ENCODE results near the gene PTP4A2.

The PTP4A2 gene

GRCh38 chr1:31886866-31887265 lies 51.3 kb downstream of the PTP4A2 start:
- Histone ChIP-seq H3K36me3 (ENCODE audit: control insufficient read depth, insufficient read depth, low read length) (no peaks in the 10 kb centered on the region), H3K27ac (ENCODE audit: low read length) (no peak overlapping the region), H3K4me1 (ENCODE audit: control insufficient read depth, insufficient read depth, low read length) (no peaks in the 10 kb centered on the region), H3K27me3 (ENCODE audit: control insufficient read depth, insufficient read depth, low read length) (no peaks in the 10 kb centered on the region), H3K4me3 (ENCODE audit: low read length) (no peak overlapping the region), H3K9me3 (ENCODE audit: control insufficient read depth, insufficient read depth, low read length) (no peaks in the 10 kb centered on the region)
- no CpG with 5 or more reads among the region's 3 CpGs for WGBS (ENCODE audit: insufficient coverage, insufficient read length)
- no peak for DNase-seq (ENCODE audit: low read depth, low spot score)

DNA sequence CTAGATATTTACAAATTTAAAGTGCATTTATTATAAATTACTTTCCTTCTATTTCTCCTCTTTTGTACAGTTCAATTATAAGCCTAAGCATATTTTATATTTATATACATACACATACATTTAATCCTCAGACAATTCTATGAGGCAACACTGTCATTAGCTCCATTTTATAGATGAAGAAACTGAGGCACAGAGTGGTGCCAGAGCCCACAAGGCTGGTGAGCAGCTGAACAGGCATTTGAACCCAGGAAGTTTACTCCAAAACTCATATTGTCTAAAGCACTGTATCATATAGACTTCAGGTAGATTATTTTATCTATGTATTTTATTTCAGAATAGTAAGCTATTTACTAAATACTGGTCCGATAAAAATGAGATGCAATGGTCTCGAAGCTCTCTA lies 52.3 kb downstream of the PTP4A2 start:
- Histone ChIP-seq H3K4me3 (ENCODE audit: low read length) (no peak overlapping the region), H3K36me3 (ENCODE audit: control insufficient read depth, insufficient read depth, low read length) (no peaks in the 10 kb centered on the region), H3K9me3 (ENCODE audit: control insufficient read depth, insufficient read depth, low read length) (no peaks in the 10 kb centered on the region), H3K4me1 (ENCODE audit: control insufficient read depth, insufficient read depth, low read length) (no peaks in the 10 kb centered on the region), H3K27ac (ENCODE audit: low read length) (no peak overlapping the region), H3K27me3 (ENCODE audit: control insufficient read depth, insufficient read depth, low read length) (no peaks in the 10 kb centered on the region)
- no CpG with 5 or more reads among the region's 2 CpGs for WGBS (ENCODE audit: insufficient coverage, insufficient read length)
- no peak for DNase-seq (ENCODE audit: low read depth, low spot score)

- Histone ChIP-seq H3K27ac (ENCODE audit: low read length) (no peak overlapping the region), H3K9me3 (ENCODE audit: control insufficient read depth, insufficient read depth, low read length) (no peaks in the 10 kb centered on the region), H3K4me3 (ENCODE audit: low read length) (no peak overlapping the region), H3K27me3 (ENCODE audit: control insufficient read depth, insufficient read depth, low read length) (no peaks in the 10 kb centered on the region), H3K4me1 (ENCODE audit: control insufficient read depth, insufficient read depth, low read length) (no peaks in the 10 kb centered on the region), H3K36me3 (ENCODE audit: control insufficient read depth, insufficient read depth, low read length) (no peaks in the 10 kb centered on the region)
- WGBS (ENCODE audit: insufficient coverage, insufficient read length), result no CpG with 5 or more reads among the region's 3 CpGs
- DNase-seq (ENCODE audit: low read depth, low spot score), result no peak
Measured at GRCh38 chr1:31883357-31883942, 54.7 kb downstream of the PTP4A2 start.

DNA sequence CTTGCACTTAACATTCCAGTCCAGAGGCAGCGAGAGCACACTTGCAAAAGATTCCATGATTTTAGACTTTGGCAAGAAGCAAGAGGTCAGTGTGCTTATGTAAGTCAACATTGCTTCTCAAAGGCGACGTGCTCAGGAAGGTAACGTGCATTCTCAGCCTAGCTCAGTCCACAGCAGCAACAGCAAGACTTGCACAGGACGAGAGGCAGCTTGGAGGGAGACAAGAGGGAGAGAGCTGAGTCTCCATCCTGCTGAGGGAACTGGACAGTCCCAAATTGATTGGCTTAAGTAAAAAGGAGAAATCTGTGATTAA lies 56.5 kb downstream of the PTP4A2 start:
- Histone ChIP-seq H3K36me3 (ENCODE audit: control insufficient read depth, insufficient read depth, low read length) (no peaks in the 10 kb centered on the region), H3K27me3 (ENCODE audit: control insufficient read depth, insufficient read depth, low read length) (no peaks in the 10 kb centered on the region), H3K9me3 (ENCODE audit: control insufficient read depth, insufficient read depth, low read length) (no peaks in the 10 kb centered on the region), H3K4me1 (ENCODE audit: control insufficient read depth, insufficient read depth, low read length) (no peaks in the 10 kb centered on the region), H3K27ac (ENCODE audit: low read length) (no peak overlapping the region), H3K4me3 (ENCODE audit: low read length) (no peak overlapping the region)
- DNase-seq (ENCODE audit: low read depth, low spot score), result no peak
- no CpG with 5 or more reads among the region's 5 CpGs for WGBS (ENCODE audit: insufficient coverage, insufficient read length)

- WGBS (ENCODE audit: insufficient coverage, insufficient read length), result no CpG with 5 or more reads among the region's 8 CpGs
- H3K36me3 ChIP-seq (ENCODE audit: control insufficient read depth, insufficient read depth, low read length), result no peaks in the 10 kb centered on the region
- no peak for DNase-seq (ENCODE audit: low read depth, low spot score)
- no peaks in the 10 kb centered on the region for H3K4me1 ChIP-seq (ENCODE audit: control insufficient read depth, insufficient read depth, low read length)
- H3K27me3 ChIP-seq (ENCODE audit: control insufficient read depth, insufficient read depth, low read length), result no peaks in the 10 kb centered on the region
- H3K4me3 ChIP-seq (ENCODE audit: low read length), result no peak overlapping the region
- H3K27ac ChIP-seq (ENCODE audit: low read length), result no peak overlapping the region
- no peaks in the 10 kb centered on the region for H3K9me3 ChIP-seq (ENCODE audit: control insufficient read depth, insufficient read depth, low read length)
Measured at GRCh38 chr1:31880957-31881687, 57.0 kb downstream of the PTP4A2 start.

GRCh38 chr1:31879981-31880608 lies 58.1 kb downstream of the PTP4A2 start:
- Histone ChIP-seq H3K27me3 (ENCODE audit: control insufficient read depth, insufficient read depth, low read length) (no peaks in the 10 kb centered on the region), H3K9me3 (ENCODE audit: control insufficient read depth, insufficient read depth, low read length) (no peaks in the 10 kb centered on the region), H3K27ac (ENCODE audit: low read length) (no peak overlapping the region), H3K36me3 (ENCODE audit: control insufficient read depth, insufficient read depth, low read length) (no peaks in the 10 kb centered on the region), H3K4me1 (ENCODE audit: control insufficient read depth, insufficient read depth, low read length) (no peaks in the 10 kb centered on the region), H3K4me3 (ENCODE audit: low read length) (no peak overlapping the region)
- no CpG with 5 or more reads among the region's 4 CpGs for WGBS (ENCODE audit: insufficient coverage, insufficient read length)
- DNase-seq (ENCODE audit: low read depth, low spot score), result no peak

DNA sequence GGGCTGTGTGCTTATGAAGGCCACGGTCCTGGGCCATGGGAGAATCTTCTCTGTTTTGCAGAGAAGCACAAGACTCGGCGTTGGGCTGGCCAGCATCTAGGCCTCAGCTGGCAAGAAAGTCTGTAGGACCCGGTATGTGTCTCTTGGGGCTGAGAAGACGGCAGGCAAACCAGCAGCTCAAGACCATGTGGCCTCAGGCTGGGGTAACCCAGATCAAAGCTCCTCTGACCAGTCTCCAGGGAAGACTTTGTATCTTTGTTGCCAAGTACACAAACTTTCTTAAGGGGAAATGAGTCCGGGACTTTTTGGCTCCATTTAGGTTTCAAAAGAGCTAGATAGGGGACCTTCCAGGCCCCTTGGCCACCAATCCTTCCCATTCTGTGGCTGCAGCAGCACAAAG lies 60.1 kb downstream of the PTP4A2 start:
- no CpG with 5 or more reads among the region's 6 CpGs for WGBS (ENCODE audit: insufficient coverage, insufficient read length)
- H3K27me3 ChIP-seq (ENCODE audit: control insufficient read depth, insufficient read depth, low read length), result no peaks in the 10 kb centered on the region
- H3K27ac ChIP-seq (ENCODE audit: low read length), result no peak overlapping the region
- H3K4me1 ChIP-seq (ENCODE audit: control insufficient read depth, insufficient read depth, low read length), result no peaks in the 10 kb centered on the region
- H3K36me3 ChIP-seq (ENCODE audit: control insufficient read depth, insufficient read depth, low read length), result no peaks in the 10 kb centered on the region
- H3K9me3 ChIP-seq (ENCODE audit: control insufficient read depth, insufficient read depth, low read length), result no peaks in the 10 kb centered on the region
- DNase-seq (ENCODE audit: low read depth, low spot score), result no peak
- no peak overlapping the region for H3K4me3 ChIP-seq (ENCODE audit: low read length)

DNA sequence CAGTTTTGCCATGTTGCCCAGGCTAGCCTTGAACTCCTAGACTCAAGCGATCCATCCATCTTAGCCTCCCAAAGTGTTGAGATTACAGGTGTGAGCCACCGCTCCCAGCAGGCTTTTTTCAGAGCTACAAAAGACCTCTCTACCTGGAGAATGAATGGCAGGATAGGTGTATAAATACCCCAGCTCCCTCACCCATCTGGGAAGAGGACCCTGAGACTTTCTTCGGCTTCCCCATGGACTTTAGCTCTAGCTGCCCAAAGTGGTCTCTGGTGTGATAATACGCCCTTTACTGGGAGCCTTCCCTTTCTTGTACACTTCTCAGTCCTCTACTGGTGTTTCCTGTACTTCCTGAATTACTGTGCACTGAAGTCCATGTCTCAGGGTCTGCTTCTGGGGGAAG lies 60.6 kb downstream of the PTP4A2 start:
- Histone ChIP-seq H3K27ac (ENCODE audit: low read length) (no peak overlapping the region), H3K9me3 (ENCODE audit: control insufficient read depth, insufficient read depth, low read length) (no peaks in the 10 kb centered on the region), H3K27me3 (ENCODE audit: control insufficient read depth, insufficient read depth, low read length) (no peaks in the 10 kb centered on the region), H3K4me1 (ENCODE audit: control insufficient read depth, insufficient read depth, low read length) (no peaks in the 10 kb centered on the region), H3K36me3 (ENCODE audit: control insufficient read depth, insufficient read depth, low read length) (no peaks in the 10 kb centered on the region), H3K4me3 (ENCODE audit: low read length) (no peak overlapping the region)
- WGBS (ENCODE audit: insufficient coverage, insufficient read length), result no CpG with 5 or more reads among the region's 4 CpGs
- no peak for DNase-seq (ENCODE audit: low read depth, low spot score)

- Histone ChIP-seq H3K9me3 (ENCODE audit: control insufficient read depth, insufficient read depth, low read length) (no peaks in the 10 kb centered on the region), H3K4me3 (ENCODE audit: low read length) (no peak overlapping the region), H3K27me3 (ENCODE audit: control insufficient read depth, insufficient read depth, low read length) (no peaks in the 10 kb centered on the region), H3K36me3 (ENCODE audit: control insufficient read depth, insufficient read depth, low read length) (no peaks in the 10 kb centered on the region), H3K27ac (ENCODE audit: low read length) (no peak overlapping the region), H3K4me1 (ENCODE audit: control insufficient read depth, insufficient read depth, low read length) (no peaks in the 10 kb centered on the region)
- no peak for DNase-seq (ENCODE audit: low read depth, low spot score)
- no CpG with 5 or more reads among the region's 11 CpGs for WGBS (ENCODE audit: insufficient coverage, insufficient read length)
Measured at GRCh38 chr1:31875636-31876236, 62.4 kb downstream of the PTP4A2 start.

DNA sequence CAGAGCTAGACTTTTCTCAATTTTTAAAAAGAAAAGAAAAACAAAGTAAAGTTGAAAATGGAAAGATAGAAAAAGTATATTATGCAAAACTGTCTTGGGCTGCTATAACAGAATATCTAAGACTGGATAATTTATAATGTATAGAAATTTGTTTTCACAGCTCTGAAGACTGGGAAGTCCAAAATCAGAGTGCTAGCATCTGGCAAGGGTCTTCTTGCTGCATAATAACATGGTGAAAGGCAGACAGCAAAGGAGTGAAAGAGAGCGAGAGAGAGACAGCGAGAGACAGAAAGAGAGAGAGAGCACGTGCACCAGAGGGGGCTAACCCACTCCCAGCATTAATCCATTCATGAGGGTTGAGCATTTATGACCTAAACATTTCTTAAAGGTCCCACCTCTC lies 63.2 kb downstream of the PTP4A2 start:
- no CpG with 5 or more reads among the region's 3 CpGs for WGBS (ENCODE audit: insufficient coverage, insufficient read length)
- Histone ChIP-seq H3K27me3 (ENCODE audit: control insufficient read depth, insufficient read depth, low read length) (no peaks in the 10 kb centered on the region), H3K36me3 (ENCODE audit: control insufficient read depth, insufficient read depth, low read length) (no peaks in the 10 kb centered on the region), H3K4me3 (ENCODE audit: low read length) (no peak overlapping the region), H3K4me1 (ENCODE audit: control insufficient read depth, insufficient read depth, low read length) (no peaks in the 10 kb centered on the region), H3K9me3 (ENCODE audit: control insufficient read depth, insufficient read depth, low read length) (no peaks in the 10 kb centered on the region), H3K27ac (ENCODE audit: low read length) (no peak overlapping the region)
- no peak for DNase-seq (ENCODE audit: low read depth, low spot score)
